ENCODE results near the gene KLHL26. TPM values are rescaled to one million over a fixed set of nuclear protein-coding genes. Genes with fewer than 3 reads are reported as not detected.

The KLHL26 gene
- total RNA-seq, 4 donors from 2014 or later: 1.6 to 6.6 (median 3.4) TPM

DNA sequence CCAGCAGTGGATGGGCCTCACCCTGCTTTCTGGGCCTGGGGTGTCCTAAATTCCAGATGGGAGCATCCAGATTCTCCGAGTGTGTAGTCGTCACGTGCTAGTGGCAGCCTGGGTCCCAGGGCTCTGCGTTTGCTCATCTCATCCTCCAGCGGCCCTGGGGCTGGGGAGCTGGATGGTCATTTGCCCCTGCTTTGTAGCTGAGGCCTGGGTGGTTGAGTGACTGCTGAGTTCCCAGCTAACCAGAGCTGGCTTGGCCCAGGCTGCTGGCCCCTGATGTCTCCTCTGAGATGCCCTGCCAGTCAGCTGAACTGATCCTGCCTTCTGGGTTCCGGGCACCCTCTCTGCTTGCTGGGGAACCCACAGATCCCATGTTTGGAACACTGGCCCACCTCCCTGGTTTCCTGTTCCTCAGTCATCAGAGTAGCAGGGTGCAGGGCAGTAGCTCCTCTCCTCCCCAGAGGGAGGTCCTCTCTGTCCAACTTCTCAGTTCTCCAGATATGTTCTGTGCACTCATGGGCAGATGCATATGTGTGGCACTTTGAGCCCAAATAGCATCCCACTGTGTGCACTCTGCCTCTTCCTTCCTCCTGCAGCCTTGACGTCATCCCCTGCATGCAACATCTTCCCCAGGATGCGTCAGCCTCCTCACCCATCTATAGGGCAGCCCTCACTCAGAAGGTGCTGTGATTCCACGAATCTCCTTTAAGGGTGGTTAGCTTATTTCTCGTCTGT lies 24.3 kb downstream of the KLHL26 start:
- intact Hi-C loops (cut with DNase I): no loop called here
- Histone ChIP-seq H3K4me1 (peaks cover 6 to 78% (median 31%) of the 10 kb centered on the region in 3 donors), H3K4me3 (peak overlapping the region in 1 of 4 donors; percentile 19), H3K27me3 (no peaks in the 10 kb centered on the region), H3K36me3 (peaks cover 0 to 21% (median 0%) of the 10 kb centered on the region in 3 donors), H3K9me3 (no peaks in the 10 kb centered on the region), H3K27ac (peak overlapping the region; percentile 60 to 93 (median 81))
- TF ChIP-seq, protein P1, sequence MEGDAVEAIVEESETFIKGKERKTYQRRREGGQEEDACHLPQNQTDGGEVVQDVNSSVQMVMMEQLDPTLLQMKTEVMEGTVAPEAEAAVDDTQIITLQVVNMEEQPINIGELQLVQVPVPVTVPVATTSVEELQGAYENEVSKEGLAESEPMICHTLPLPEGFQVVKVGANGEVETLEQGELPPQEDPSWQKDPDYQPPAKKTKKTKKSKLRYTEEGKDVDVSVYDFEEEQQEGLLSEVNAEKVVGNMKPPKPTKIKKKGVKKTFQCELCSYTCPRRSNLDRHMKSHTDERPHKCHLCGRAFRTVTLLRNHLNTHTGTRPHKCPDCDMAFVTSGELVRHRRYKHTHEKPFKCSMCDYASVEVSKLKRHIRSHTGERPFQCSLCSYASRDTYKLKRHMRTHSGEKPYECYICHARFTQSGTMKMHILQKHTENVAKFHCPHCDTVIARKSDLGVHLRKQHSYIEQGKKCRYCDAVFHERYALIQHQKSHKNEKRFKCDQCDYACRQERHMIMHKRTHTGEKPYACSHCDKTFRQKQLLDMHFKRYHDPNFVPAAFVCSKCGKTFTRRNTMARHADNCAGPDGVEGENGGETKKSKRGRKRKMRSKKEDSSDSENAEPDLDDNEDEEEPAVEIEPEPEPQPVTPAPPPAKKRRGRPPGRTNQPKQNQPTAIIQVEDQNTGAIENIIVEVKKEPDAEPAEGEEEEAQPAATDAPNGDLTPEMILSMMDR (IDR thresholded peaks at IDR 0.05): no peak
- TF ChIP-seq POLR2A (IDR thresholded peaks at IDR 0.05): no peak
- WGBS, 2 donors: 74% methylated on average over 6 of the region's 10 CpGs; no CpG with 5 or more reads in 1 of the 2 donors
- no peak for DNase-seq

DNA sequence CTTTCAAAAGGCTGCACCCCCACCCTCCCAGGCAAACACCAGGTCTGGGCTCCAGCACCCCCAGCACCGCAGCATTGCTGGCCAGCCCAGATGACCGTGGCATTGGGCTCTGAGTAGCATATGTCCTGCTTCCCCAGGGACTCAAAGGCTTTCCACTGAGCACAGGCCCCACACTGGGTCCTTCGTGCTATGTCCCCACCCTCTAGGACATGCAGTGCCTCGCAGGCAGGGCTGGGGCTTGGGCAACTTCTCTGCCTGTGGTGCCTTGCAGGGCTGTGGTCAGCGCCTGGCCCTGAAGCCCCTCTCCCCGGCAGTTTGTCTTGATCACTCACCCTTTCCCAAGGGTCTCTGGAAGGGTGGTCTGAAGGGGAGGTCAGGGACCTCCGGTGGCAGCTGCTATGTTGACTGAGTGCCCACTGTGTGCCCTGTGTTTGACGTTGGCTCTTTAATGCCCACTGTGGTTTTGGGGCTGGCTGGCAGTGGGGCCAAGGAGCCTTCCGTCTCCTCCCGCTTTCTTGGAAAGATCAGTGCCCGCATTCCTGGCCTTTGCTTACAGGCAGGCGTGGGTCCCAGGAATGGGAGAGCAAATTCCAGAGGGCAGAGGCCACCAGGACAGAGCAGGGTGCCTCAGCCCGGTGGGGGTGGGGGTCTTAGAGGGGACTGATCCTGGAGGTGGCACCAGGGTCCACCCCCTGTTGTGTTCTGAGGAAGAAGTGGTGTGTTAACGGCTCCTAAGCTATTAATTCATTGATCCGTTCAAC lies 26.3 kb downstream of the KLHL26 start:
- Histone ChIP-seq H3K4me1 (peaks cover 1 to 67% (median 21%) of the 10 kb centered on the region in 3 donors), H3K4me3 (no peak overlapping the region), H3K36me3 (peaks cover 0 to 41% (median 2%) of the 10 kb centered on the region in 3 donors), H3K27ac (peak overlapping the region in 3 of 4 donors; percentile 51 to 65 (median 60)), H3K9me3 (no peaks in the 10 kb centered on the region), H3K27me3 (no peaks in the 10 kb centered on the region)
- 69 to 79% methylated on average over 6 of the region's 15 CpGs for WGBS, 2 donors
- DNase-seq: no peak
- no peak for TF ChIP-seq POLR2A (IDR thresholded peaks at IDR 0.05)
- TF ChIP-seq, protein P1 (IDR thresholded peaks at IDR 0.05): no peak
- intact Hi-C loops (cut with DNase I): no loop called here

DNA sequence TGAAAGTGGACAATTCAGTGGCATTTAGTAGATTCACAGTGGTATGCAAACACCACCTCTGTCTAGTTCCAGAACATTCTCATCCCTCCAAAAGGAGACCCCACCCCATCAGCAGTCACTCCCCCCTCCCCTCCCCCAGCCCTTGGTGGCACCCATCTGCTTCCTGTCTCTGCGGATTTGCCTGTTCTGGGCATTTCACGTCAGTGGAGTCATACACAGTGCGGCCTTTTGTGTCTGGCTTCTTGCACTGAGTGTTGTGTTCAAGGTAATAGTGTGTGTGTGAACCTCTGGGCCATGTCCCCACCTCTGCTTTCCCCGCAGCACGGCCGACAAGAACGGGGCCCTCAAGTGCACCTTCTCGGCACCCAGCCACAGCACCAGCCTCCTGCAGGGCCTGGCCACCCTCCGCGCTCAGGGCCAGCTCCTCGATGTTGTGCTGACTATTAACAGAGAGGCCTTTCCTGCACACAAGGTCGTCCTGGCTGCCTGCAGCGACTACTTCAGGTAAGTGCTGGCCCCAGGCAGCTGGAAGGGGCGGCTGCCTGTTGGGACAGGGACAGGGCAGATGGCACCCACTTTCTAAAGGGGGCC lies 27.2 kb downstream of the KLHL26 start:
- DNase-seq: no peak
- peaks cover 6 to 50% (median 11%) of the 10 kb centered on the region in 3 donors for H3K36me3 ChIP-seq
- no peaks in the 10 kb centered on the region for H3K27me3 ChIP-seq
- peaks cover 0 to 58% (median 16%) of the 10 kb centered on the region in 3 donors for H3K4me1 ChIP-seq
- H3K27ac ChIP-seq: peak overlapping the region in 3 of 4 donors; percentile 51 to 65 (median 60)
- 68 to 70% methylated on average over 2 to 7 of the region's 14 CpGs for WGBS, 2 donors
- H3K4me3 ChIP-seq: no peak overlapping the region
- intact Hi-C loops (cut with DNase I): no loop called here
- TF ChIP-seq, protein P1 (IDR thresholded peaks at IDR 0.05): no peak
- no peak for TF ChIP-seq POLR2A (IDR thresholded peaks at IDR 0.05)
- no peaks in the 10 kb centered on the region for H3K9me3 ChIP-seq

DNA sequence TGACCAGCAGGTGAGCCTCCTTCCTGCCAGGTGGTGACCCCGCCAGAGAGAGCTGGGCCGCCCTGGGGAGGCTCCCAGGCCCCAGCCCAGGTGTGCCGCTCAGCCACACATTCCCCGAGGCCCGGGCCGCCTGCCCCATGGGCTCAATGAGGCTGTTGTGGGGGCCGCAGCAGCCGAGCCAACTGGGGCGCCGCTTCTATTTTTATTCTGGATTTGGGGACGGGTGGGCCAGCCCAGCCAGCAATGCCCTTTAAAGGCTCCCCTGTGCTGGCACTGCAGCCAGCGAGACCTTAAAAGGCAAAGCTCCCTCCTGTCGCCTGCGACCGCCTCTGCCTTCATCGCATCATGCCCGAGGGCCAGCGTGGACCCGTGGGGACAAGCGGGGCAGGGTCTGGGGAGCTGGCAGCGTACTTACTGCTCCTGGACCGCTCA lies 29.0 kb downstream of the KLHL26 start:
- no peak for TF ChIP-seq POLR2A (IDR thresholded peaks at IDR 0.05)
- TF ChIP-seq, protein P1 (IDR thresholded peaks at IDR 0.05): no peak
- Histone ChIP-seq H3K36me3 (peaks cover 8 to 64% (median 18%) of the 10 kb centered on the region in 3 donors), H3K9me3 (no peaks in the 10 kb centered on the region), H3K27me3 (no peaks in the 10 kb centered on the region), H3K4me3 (peak overlapping the region in 1 of 4 donors; percentile 4), H3K4me1 (peaks cover 0 to 51% (median 4%) of the 10 kb centered on the region in 3 donors), H3K27ac (peak overlapping the region; percentile 23 to 78 (median 73))
- no CpG with 5 or more reads among the region's 22 CpGs for WGBS, 2 donors
- no peak for DNase-seq
- intact Hi-C loops (cut with DNase I): no loop called here
